M059J (cell line): ENCODE data around the gene RMC1. TPM values are rescaled to one million over a fixed set of nuclear protein-coding genes. Genes with fewer than 3 reads are reported as not detected.
A peak's percentile ranks its signal among the peaks of the same experiment; 100 is the strongest.
"Not testable (repeated sequence)": the region's sequence is repeated elsewhere in the genome, so short reads cannot be mapped to it uniquely, and the experiment has no call there.

ENCODE experiments used
- DNase-seq: peaks from one replicate; pipeline ENCODE4 v3.0.0-alpha.2; 2012; ENCODE audit warnings: low read depth
- total RNA-seq: library from RNA; depleted of rRNA; stranded (reverse); fragments of >200 nt; shearing (Covaris generic); gene quantifications from 2 replicates; pipeline ENCODE4 v1.2.3, GENCODE V29; 2014

The RMC1 gene
- total RNA-seq, 1 experiment from 2014 or later, result 44.7 TPM

DNA sequence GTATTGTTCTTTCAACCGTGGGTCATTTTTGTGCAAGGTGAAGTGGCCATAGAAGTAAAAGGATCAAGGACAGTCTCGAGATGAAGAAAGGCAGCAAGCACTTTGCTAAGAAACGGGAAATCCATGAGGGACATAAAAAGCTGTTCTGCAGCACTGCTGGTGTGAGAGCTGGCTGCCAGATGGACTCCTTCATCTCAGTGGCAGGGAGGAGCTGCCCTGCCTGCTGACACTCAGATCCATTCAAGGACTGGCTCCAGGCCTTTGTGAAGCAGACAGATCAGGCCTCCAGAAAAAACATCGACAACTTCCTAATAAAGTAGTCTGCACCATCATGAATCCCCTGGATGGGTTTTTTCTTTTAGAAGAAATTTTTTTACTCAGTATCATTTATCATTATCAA, 29.5 kb downstream of the RMC1 start:
- DNase-seq, result no peak

DNA sequence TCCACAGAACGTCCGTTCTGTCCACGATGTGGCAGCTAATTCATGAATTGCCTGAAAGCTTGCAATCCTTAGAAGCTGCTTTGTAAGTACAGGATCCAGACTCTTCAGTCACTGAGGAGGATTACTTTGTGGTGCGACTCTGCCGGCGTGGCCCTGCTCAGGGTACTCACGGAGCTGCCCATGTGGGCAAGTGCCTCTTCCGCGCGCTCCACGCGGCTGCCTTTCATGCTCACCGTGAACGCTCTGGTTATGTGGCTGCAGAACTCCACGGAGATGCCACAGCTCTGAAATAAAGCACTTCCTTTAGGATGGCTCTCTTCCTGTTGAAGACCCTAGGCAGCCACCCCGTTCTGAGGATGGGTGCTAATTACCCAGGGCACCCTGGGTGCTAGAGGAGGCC, 31.0 kb downstream of the RMC1 start:
- DNase-seq, result no peak

DNA sequence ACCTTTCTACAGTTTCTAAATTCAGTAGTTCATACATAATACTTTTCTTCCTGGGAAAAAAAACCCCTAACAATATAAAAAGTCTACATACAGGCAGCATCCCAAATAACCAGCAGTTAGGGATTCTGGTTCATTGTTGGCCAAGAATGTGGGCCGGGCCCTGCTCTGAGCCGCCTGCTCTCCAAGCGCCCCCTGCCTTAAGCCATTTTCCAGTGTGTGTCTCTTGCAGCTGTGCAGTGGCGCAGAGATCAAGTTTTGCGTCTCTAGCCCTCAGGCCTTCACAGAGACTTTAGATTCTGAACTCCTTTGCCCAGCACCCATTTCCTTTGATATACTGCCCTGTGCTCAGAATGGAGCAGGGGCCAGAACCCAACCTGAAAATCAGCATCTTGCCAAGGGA, 32.9 kb downstream of the RMC1 start:
- no peak for DNase-seq

GRCh38 chr18:23537274-23537673, 34.0 kb downstream of the RMC1 start:
- no peak for DNase-seq

DNA sequence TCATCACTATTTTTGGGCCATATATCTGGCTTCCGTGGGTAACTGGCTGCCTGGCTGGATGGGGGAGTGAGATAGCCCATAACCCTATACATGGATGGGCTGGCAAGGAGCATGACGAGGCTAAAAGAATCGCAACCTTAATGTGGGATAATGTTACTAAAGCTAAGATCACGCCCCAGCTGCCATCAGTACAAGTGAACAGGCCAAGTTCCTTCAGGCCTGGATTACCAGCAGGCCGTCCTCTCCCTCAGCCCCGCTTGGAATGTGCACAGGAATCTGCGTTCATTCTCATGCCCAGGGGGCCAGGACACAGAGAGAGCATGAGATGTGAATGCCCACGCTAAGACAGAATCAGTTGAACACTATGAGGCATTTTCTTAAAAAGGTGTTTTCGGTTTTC, 34.7 kb downstream of the RMC1 start:
- DNase-seq, result no peak

DNA sequence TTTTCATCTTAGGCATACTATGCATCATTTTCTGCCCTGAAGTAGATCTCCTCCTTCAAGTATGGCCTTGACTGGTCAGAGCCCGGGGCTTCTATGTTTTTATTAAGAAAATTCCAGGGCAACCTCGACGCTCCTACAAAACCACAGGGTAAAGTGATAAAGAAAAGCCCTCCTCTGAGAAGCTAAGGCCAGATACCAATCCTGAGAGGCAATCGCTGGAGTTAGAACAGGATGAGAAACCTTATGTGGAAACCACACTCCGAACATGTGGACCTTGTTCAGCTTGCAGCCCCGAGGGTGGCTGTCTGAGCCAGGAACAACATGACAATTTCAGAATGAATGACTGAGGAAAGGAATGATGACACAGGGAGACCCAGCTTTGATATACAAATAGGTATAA, 35.6 kb downstream of the RMC1 start:
- peak; percentile 21 for DNase-seq

GRCh38 chr18:23539296-23539695, 36.0 kb downstream of the RMC1 start:
- DNase-seq, result no peak

- no peak for DNase-seq
Measured at GRCh38 chr18:23539911-23540525, 36.7 kb downstream of the RMC1 start.

GRCh38 chr18:23540867-23541266, 37.6 kb downstream of the RMC1 start:
- no peak for DNase-seq

DNA sequence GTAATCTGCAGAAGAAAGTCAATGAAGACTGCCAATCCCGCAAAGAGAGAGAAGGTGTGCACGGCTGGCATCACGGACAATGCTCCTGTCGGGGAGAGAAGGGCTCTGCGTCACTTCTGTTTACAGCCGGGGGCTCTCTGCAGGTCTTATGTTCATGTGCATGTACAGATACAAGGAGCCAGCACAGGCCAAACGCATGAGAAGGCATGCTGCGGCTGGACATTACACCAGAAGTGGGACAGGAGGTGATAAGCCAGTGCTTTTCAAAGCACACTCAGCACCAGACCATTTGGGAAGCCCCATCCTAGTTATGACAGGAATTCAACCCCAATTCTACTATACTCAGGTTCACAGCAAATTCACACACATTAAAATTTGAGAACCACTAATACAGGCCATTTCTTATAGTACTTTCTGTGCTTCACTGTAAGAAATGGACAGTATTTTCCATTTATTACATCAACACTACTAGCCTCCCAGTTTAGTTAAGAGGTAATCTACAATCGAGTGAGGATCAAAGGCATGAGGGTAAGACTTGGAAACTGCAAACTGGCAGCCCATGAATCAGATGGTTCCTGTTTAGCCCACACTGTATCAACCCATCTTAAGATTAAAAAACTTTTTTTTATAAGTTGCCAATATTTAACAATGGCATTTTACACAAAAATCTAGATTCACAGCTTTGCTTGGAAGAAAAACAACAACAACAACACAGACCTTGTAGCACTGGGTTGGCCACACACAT, 38.2 kb downstream of the RMC1 start:
- no peak for DNase-seq

- DNase-seq, result no peak
Measured at GRCh38 chr18:23542461-23542860, 39.1 kb downstream of the RMC1 start.

DNA sequence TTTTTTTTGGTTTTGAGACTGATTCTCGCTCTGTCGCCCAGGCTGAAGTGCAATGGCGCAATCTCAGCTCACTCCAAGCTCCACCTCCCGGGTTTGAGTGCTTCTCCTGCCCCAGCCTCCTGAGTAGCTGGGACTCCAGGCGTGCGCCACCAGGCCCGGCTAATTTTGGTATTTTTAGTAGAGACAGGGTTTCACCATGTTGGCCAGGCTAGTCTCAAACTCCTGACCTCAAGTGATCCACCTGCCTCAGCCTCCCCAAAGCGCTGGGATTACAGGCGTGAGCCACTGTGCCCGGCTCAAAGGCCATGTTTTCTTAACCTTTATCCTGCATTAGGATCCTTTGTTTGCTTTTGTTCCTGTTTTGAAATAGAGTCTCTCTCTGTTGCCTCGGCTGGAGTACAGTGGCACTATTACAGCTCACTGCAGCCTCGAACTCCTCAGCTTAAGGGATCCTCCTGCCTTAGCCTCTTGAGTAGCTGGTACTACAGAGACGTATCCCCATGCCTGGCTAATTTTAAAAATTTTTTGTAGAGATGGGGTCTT, 42.0 kb downstream of the RMC1 start:
- DNase-seq, result no peak

DNA sequence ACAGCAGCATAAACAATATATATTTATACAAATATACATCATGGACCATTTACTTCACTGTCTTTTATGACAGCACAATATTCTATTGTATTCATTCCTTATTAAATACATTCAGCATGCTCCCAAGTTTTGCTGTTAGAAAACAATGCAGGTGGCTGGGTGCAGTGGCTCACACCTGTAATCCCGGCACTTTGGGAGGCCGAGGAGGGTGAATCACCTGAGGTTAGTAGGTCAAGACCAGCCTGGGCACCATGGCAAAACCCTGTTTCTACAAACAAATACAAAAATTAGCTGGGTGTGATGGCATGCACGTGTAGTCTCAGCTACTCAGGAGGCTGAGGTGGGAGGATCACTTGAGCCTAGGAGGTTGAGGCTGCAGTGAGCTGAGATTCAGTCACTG, 44.0 kb downstream of the RMC1 start:
- no peak for DNase-seq

- no peak for DNase-seq
Measured at GRCh38 chr18:23547846-23548245, 44.5 kb downstream of the RMC1 start.

DNA sequence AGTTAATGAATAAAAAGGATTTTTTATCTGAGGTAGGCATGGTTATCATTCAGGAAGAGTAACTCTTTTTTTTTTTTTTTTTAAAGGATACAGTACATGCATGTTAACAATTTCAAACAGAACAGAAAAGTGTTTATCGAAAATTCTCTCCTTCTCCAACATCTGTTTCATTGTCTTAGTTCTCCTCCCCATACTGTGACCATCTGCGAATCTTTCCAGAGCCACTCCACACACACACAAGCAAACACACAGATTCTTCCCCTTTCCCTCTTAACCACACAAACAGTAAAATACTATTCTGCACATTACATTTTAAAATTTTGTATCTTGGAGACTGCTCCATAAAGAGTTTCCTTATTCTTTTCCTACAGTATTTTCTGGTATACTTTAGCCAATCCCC, 45.0 kb downstream of the RMC1 start:
- no peak for DNase-seq

DNA sequence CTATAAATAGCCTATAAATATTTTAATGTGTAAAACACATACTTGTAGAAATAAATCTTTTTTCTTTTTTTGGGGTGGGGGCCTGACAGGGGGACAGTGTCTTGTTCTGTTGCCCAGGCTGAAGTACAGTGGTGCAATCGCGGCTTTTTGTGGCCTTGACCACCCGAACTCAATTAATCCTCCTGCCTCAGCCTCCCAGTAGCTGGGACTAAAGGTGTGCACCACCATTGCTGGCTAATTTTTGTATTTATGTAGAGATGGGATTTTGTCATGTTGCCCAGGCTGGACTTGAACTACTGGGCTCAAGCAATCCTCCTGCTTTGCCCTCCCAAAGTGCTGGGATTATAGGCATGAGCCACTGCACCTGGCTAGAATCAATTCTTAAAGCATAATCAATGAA, 45.4 kb downstream of the RMC1 start:
- DNase-seq, result no peak

DNA sequence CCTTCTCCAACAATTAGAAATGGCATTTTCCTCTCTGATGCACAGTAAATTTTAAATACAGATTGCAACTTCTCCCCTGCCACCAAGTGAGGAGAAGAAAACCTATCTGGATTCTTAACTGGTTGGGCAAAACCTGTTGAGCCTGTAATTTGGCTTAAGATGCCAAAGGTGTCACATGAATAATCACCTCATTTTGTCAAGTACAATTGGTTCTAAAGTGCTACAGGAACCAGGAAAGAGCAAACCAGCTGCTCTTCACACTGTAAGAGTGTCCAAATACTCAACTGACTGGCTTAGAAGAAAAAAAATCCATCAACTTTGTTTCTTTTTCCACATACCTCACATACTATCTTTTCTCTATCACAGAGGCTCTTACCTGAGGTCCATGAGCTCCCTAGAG, 47.6 kb downstream of the RMC1 start:
- DNase-seq, result no peak

DNA sequence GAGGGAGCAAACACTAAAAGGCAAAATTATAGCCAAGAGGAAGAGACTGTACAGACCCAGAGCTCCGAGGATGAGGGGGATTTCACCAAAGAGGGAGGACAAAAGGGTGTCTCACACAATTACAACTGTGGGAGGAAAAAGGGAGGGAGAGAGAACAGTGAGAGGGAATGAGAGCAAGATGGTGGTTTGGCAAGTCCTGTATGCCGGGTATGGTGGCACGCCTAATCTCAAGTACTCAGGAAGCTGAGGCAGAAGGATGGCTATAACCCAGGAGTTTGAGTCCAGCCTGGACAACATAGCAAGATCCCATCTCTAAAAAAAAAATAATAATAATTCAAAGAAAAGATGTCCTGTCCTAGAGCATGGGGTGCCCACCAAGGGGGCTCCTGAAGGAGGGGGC, 48.7 kb downstream of the RMC1 start:
- DNase-seq, result no peak

DNA sequence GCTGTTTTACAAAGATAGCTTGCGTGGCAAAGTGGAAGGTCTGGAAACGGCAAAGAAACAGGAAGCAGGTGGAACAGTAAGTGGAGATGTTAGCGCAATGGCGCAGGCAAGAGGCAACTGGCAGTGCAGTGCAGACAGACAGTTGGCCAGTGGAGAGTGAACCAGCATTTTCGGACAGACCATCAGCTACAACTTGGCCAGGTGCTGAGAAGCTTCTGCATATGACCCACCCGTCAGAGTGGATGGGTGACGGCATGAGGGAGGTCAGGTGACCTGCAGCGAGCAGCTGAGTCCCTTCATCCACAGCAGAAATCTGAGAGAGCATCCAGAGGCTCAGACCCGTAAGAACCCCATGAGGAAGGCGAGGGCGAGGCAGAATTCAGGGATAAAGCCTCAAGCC, 49.2 kb downstream of the RMC1 start:
- no peak for DNase-seq

- DNase-seq, result no peak
Measured at GRCh38 chr18:23553887-23554286, 50.6 kb downstream of the RMC1 start.

DNA sequence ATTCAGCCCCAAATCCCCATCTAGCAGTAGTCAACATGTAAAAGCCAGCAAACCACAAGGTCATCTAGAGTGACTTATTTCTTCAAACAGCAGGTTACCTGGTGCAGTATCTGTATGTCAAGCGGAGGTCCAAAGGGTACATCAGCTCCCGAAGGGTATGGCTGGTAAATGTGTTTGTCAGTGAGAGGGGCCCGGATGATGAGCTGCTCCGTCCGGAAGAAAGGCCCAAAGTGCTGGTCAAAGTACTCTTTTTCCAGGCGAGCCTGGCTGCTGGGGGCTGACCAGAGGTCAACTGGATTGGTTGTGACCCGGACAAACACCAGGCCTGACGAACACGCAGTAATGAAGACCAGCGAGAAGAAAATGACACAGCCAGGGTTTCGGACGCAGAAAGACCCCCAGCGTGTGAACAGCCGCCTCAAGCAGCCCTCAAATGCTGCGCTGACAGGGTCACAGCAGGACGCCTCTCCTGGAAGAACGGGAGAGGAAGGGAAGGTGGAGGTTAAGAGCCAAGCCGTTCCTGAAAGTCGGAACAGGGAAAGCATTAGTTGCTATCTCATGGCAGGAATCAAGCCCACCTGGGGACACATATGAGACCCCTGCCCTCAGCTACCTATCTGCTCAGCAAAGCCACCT, 53.0 kb downstream of the RMC1 start:
- DNase-seq, result no peak

- not testable (repeated sequence) for DNase-seq
Measured at GRCh38 chr18:23557511-23557910, 54.2 kb downstream of the RMC1 start.

DNA sequence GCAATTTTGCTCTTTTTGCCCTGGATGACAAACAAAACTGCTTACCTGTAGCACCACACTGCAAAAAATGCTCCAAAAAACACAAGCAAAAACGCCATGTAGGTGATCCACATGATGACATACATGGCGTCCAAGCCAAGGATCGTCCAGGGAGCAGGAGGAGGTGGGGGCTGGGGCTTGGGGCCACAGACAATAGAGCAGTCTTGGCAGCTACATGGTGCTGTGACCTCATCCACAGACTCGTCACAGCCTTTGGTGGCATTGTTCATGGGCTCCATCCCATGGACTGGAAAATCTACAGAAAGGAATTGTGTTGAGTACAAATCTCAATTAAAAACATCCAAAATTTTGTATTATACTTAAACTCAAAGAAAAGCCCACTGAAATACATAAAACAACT, 56.9 kb downstream of the RMC1 start:
- DNase-seq, result no peak
